H1 (cell line): ENCODE data around the gene TXLNB.

Source experiments
- EGR1 ChIP-seq: IDR thresholded peaks from 2 replicates; pipeline ENCODE4 v1.6.1; 2011; ENCODE audit warnings: low read depth, low read length, borderline replicate concordance
- EP300 ChIP-seq, 2 experiments: IDR thresholded peaks; 1 replicate in 1 of 2; 2 replicates in 1 of 2; pipeline ENCODE4 v1.6.1; 2011 to 2012; ENCODE audit warnings: low read depth in 2 of 2, low read length in 2 of 2, mild to moderate bottlenecking in 2 of 2, borderline replicate concordance in 1 of 2, inconsistent platforms in 1 of 2, moderate library complexity in 1 of 2
- JUN ChIP-seq: IDR thresholded peaks from 2 replicates; pipeline ENCODE4 v1.6.1; 2011; ENCODE audit warnings: low read depth, mild to moderate bottlenecking, improper control_type of control experiment, low read length
- SIRT6 ChIP-seq: IDR thresholded peaks from one replicate; pipeline ENCODE4 v1.7.1; 2012; ENCODE audit warnings: low read length, inconsistent platforms
- TF ChIP-seq, protein P1 (sequence below), 3 experiments: IDR thresholded peaks; 1 replicate in 2 of 3; 2 replicates in 1 of 3; pipeline versions ENCODE4 v1.5.1 to v1.6.1; 2011; ENCODE audit warnings: low read length in 3 of 3, mild to moderate bottlenecking in 3 of 3, inconsistent platforms in 2 of 3, low read depth in 1 of 3, moderate library complexity in 1 of 3; ENCODE audit not compliant: insufficient read depth in 1 of 3; ENCODE audit errors: control extremely low read depth in 1 of 3

DNA sequence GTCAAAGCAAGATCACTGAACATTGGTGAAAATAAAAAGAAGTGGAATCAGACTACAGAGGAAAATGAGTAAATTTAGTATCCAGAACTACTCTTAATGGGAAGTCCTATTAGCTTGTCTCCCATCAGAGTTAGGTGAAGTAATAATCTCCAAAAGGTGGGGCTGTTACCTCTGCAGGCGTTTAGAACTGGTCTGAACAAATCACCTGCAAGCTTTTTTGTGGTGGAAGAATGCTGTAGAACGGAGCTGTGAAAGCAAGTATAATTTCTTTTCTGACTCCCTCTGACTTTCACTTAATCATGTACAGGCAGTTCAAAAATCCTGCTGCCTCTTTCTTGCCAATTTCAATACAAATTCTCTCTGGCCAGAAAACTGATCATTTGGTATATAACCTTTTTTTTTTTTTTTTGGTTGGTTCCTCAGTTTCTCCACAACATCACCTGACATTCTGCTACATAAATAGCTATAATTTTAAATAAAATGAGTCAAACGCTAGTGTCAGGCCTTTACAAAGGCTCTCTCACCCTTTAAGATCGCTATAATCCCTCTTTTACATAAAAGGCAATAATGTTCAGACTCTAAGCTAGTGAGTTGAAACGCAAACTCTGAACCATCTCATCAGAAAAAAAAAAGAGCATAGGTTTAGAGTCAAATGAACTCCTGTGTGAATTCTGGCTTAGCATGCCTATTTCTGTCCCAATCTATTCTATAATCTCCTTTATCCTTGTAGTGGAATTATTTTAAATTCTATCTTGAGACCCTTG is 43.8 kb upstream of the TXLNB start:
- TF ChIP-seq EP300 (IDR thresholded peaks at IDR 0.05; ENCODE audit: borderline replicate concordance in 1 of 2, low read depth in 2 of 2, low read length in 2 of 2) (no peak), JUN (no peak), EGR1 (no peak), SIRT6 (no peak)
- TF ChIP-seq, protein P1, sequence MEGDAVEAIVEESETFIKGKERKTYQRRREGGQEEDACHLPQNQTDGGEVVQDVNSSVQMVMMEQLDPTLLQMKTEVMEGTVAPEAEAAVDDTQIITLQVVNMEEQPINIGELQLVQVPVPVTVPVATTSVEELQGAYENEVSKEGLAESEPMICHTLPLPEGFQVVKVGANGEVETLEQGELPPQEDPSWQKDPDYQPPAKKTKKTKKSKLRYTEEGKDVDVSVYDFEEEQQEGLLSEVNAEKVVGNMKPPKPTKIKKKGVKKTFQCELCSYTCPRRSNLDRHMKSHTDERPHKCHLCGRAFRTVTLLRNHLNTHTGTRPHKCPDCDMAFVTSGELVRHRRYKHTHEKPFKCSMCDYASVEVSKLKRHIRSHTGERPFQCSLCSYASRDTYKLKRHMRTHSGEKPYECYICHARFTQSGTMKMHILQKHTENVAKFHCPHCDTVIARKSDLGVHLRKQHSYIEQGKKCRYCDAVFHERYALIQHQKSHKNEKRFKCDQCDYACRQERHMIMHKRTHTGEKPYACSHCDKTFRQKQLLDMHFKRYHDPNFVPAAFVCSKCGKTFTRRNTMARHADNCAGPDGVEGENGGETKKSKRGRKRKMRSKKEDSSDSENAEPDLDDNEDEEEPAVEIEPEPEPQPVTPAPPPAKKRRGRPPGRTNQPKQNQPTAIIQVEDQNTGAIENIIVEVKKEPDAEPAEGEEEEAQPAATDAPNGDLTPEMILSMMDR (IDR thresholded peaks at IDR 0.05; ENCODE audit: control extremely low read depth in 1 of 3, insufficient read depth in 1 of 3, low read depth in 1 of 3, low read length in 3 of 3): no peak
